Left cardiac atrium (tissue), 4 donors: Measurements from ENCODE around the gene HSPA4L. TPM values are rescaled to one million over a fixed set of nuclear protein-coding genes. Genes with fewer than 3 reads are reported as not detected.

Source experiments
- ATAC-seq, 2 donors: fragments of 200-7000 bp; cut with Tn5 transposase; one replicate each; pipeline ENCODE4 v1.9.1; 2020; ENCODE audit warnings: mild to moderate bottlenecking in 2 of 2, moderate library complexity in 2 of 2
- DNase-seq: peaks from one replicate; pipeline ENCODE4 v3.0.0-alpha.2; 2020
- intact Hi-C, 2 donors: fragments of 100-400 bp; cut with DNase I; formaldehyde crosslinking; loops; one replicate each; pipeline versions ENCODE4 v1.14.1 to v1.15.1; 2022 to 2023
- long read RNA-seq: library from polyadenylated mRNA; unstranded; transcript quantifications from one replicate; pipeline ENCODE4 v2.0.0, GENCODE V29; 2021
- total RNA-seq, 2 donors: library from RNA; stranded (reverse); fragmentation: NEBNext Ultra II Directional; extraction: Animal tissue kit (Norgen Biotek cat#: 25700); gene quantifications; one replicate each; pipeline ENCODE4 v1.2.1, GENCODE V29; 2021
- donor health status: DM: no; HTN: yes; CAD: no.
- donor health status: DM: no; HTN: yes; CAD: no; lungs with severe emphysema.
- donor health status: DM: yes; HTN: yes; CAD: no.
- donor health status: Dilated cardiomyopathy.

HSPA4L gene
- 1 to 10 TPM; 9.3 to 9.5 TPM for total RNA-seq
- long read RNA-seq, full-length matches to known transcripts: 3 of 4 reads
- long read RNA-seq, partial matches to known transcripts: 1 of 4 reads
- long read RNA-seq, other reads (novel, unspliced or antisense): 0 of 4 reads

GRCh38 chr4:127782275-127783025, at the start of gene HSPA4L:
TSS of gene HSPA4L (plus strand) at chr4:127782322. CDS start at chr4:127782551, 229 bp downstream.
- ATAC-seq (peak; percentile 45 to 59), DNase-seq (peak; percentile 69)
- intact Hi-C loops: no loop called here

DNA sequence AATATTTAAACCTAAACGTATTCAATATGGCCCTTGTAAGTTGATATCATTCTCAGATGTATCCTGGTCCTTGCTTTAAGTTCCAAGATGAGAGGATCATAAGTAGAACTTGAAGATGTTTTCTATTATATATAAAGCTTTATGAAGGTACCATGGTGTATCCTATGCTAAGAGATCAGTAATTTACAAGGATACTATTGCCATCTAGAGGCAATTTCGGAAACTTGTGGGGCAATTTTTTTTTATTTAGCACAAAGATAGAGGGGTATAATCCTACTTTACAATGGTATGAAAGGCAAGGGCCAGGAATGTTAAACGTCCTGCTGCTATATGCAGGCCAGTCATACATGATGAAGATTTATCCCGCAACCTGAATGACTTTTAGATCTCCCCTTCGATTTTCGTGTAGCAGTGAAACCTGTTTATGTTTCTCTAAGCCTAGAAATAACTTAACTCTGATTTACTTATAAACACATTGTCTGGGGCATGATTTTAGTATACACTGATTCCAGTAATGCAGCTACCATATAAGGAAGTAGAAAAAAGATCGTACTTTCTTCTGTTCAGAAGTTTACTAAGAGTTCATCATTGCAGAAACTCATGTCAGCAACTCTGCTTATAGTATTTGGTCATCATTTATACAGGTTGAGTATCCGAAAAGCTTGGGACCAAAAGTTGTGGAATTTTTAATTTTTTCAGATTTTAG, 49.3 kb upstream of the HSPA4L start:
- intact Hi-C loops: loop anchor here (1.0 to 5.0 kb wide), 2 partner anchors 125 to 127 kb away; no protein-coding TSS in a partner anchor
- peak in 1 of 2 donors; percentile 27 for ATAC-seq
- no peak for DNase-seq

DNA sequence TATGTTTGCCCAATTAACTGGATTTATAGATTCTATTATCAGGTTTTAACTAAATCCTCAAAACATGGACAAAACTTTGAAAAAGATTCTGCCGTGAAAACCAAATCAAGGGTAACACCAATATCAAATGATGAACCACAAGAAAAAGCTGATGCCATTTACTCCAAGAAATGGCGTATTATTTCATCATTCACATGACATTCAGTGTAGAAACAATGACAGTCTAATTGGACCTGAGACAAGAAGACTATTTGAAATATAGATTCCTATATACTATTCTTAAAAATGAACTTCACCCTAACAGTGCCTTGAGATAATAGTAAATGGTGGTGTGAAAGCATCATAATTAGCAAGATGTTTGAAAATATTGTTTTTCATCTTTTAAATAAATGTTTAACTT, 47.1 kb upstream of the HSPA4L start:
- ATAC-seq (no peak), DNase-seq (no peak)
- intact Hi-C loops: loop anchor here in 1 of 2 donors (5.0 kb wide), 1 partner anchor 128 kb away; no protein-coding TSS in a partner anchor

GRCh38 chr4:127737295-127737694, 44.8 kb upstream of the HSPA4L start:
- no peak for DNase-seq
- ATAC-seq: no peak
- intact Hi-C loops: no loop called here

DNA sequence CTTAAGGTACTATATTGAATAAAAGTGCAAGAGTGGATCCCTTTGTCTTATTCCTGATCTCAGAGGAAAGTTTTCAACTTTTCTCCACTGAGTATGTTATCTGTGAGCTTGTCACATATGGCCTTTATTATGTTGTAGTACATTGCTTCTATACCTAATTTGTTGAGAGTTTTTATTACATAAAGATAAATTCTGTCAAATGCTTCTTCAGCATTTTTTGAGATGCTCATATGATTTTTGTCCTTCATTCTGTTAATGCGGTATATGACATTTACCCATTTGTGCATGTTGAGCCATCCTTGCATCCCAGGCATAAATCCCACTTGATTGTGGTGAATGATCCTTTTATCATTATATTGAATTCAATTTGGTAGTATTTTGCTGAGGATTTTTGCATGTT, 40.9 kb upstream of the HSPA4L start:
- no peak for DNase-seq
- intact Hi-C loops: no loop called here

GRCh38 chr4:127747883-127748282, 34.2 kb upstream of the HSPA4L start:
- no peak for DNase-seq
- no peak for ATAC-seq
- intact Hi-C loops: no loop called here

More for the DNA sequence above, 40.9 kb upstream of the HSPA4L start:
- ATAC-seq: no peak

GRCh38 chr4:127748957-127749356, 33.2 kb upstream of the HSPA4L start:
- no peak for DNase-seq
- no peak for ATAC-seq
- intact Hi-C loops: no loop called here

GRCh38 chr4:127756906-127757305, 25.2 kb upstream of the HSPA4L start:
- intact Hi-C loops: no loop called here
- no peak for DNase-seq
- ATAC-seq: no peak

DNA sequence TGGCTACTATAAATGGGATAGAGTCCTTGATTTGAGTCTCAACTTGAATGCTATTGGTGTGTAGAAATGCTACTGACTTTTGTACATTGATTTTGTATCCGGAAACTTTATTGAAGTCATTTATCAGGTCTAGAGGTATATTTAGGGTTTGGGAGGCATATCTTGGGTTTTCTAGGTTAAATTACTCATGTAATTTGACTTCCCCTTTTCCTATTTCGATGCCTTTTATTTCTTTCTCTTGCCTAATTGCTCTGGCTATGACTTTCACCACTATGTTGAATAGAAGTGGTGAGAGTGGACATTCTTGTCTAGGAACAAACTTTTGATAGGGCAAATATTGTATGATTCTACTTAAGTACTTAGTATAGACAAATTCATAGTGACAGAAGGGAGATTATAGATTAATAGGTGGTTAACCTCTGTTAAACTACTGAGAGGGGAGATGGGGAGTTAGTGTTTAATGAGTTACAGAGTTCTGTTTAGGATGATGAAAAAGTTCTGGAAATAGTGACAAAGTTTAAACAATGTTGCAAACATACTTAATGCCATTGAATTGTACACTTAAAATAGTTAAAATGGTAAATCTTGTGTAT, 22.8 kb upstream of the HSPA4L start:
- intact Hi-C loops: no loop called here
- no peak for DNase-seq
- no peak for ATAC-seq

- DNase-seq: no peak
- intact Hi-C loops: no loop called here
- ATAC-seq: no peak
These were observed 22.2 kb upstream of the HSPA4L start for GRCh38 chr4:127759893-127760292.

DNA sequence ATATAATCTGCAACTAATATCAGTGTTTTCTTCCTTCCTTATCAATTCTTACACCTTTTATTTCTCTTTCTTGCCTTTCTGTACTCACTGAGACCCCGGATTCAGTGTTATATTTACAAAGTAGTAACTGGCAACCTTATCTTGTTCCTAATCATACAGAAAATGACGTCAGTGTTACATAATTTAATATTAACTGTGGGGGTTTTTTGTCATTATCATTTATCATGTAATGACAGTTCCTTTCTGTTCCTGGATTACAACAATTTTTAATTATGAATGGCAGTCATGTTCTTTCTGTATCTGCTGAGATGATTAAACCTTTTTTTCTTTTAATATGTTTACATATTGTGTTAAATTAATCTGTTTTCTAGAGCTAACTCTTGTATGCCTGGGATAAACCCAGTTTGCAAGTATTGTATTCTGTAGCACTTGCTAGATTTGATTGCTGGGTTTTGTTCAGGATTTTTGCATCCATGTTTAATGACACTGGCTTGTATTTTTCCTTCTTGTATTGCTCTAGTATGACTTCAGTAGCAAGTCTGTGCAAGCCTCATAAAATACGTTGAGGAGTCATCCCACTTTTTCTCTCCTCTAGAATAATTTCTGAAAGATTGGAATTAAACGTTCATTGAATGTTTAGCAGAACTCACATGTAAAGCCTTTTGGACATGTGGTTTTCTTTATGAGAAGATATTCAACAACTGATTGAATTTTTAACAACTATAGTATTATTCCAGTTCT, 10.4 kb upstream of the HSPA4L start:
- ATAC-seq (no peak), DNase-seq (no peak)
- intact Hi-C loops: no loop called here

- ATAC-seq (no peak), DNase-seq (no peak)
- intact Hi-C loops: no loop called here
These were observed 9.1 kb upstream of the HSPA4L start for GRCh38 chr4:127772769-127773671.

DNA sequence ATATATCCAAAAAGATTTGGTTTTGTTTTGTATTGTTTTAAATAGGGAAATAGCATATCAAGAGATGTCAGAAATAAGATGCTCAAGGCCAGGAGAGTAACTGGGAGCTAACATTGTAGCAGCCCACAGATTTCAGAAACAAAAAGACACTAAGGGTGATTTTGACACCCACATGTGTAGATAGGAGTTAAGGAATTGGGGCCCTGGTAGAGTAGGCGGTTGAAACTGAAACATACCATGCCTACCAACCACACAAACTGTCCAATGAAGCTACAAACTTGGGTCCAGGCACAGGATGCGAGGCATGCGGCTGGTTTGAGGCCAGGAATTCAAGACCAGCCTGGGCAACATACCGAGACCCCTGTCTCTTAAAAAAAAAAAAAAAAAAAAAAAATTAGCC, 6.3 kb upstream of the HSPA4L start:
- DNase-seq (no peak), ATAC-seq (no peak)
- intact Hi-C loops: no loop called here

DNA sequence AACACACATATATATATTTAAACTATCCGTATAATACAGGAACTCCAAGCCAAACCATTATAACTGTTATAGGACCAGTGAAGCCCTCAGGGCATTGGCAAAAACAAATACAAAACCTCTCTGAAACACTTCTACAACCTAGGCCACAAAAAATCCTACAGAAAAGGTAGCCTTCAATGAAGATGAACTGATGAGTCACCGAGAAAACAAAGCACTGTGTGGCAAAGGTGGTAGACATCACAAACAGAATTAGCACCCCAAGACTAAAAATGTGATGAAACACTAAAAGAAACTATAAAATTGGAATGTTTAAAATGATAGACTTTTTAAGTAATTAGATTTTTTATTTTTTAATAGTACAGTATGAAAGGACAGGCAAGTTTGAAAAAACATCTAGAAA, 5.5 kb upstream of the HSPA4L start:
- intact Hi-C loops: no loop called here
- no peak for ATAC-seq
- DNase-seq: no peak

GRCh38 chr4:127777487-127777886, 4.6 kb upstream of the HSPA4L start:
- intact Hi-C loops: no loop called here
- DNase-seq (no peak), ATAC-seq (no peak)

- no peak for DNase-seq
- ATAC-seq: no peak
- intact Hi-C loops: no loop called here
These were observed 4.0 kb upstream of the HSPA4L start for GRCh38 chr4:127778102-127778501.

DNA sequence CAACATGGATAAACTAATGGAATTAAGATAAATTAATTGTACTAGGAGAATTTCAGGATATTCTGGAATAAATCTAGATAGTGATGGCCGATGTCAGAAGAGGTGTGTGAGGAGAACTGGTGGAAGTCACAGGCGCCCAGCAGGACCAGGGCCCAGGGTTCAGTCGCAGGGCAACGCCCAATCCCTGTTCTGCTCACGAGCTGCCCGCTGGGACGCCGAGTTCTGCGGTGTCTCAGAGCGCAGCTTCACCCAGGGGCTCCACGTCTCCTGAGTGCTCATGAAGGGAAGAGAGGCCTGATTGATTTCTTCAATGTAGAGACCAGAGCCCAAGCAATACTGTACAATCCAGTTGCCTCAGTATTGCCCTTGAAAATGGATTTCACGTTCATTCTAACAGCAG, 1.5 kb upstream of the HSPA4L start:
- ATAC-seq (no peak), DNase-seq (no peak)
- intact Hi-C loops: no loop called here

GRCh38 chr4:127781300-127782024, 660 bp upstream of the HSPA4L start:
- intact Hi-C loops: no loop called here
- peak; percentile 74 to 84 for ATAC-seq
- peak; percentile 75 for DNase-seq
